B cell (primary cell): ENCODE results near the gene SERBP1. TPM values are rescaled to one million over a fixed set of nuclear protein-coding genes. Genes with fewer than 3 reads are reported as not detected.

Experiments used
- ATAC-seq: fragments of 200-7000 bp; cut with Tn5 transposase; one replicate; pipeline ENCODE4 v1.10.0; 2021; ENCODE audit warnings: low read depth, mild to moderate bottlenecking, moderate number of reproducible peaks, moderate library complexity
- CTCF ChIA-PET: fragments of 350-600 bp; sonication (Branson Sonifier 250); formaldehyde crosslinking; loops from one replicate; lab custom pipeline; 2021; ENCODE audit warnings: antibody characterized with exemption, inconsistent platforms; lab: Charles Lee
- POLR2A ChIA-PET: fragments of 350-600 bp; sonication (Branson Sonifier 250); formaldehyde crosslinking; loops from one replicate; lab custom pipeline; 2021; ENCODE audit warnings: antibody characterized with exemption; lab: Charles Lee
- DNase-seq: peaks from one replicate; pipeline ENCODE4 v3.0.0; 2013
- H2AFZ ChIP-seq: 2 replicates; pipeline ENCODE4 v1.6.1; 2012; ENCODE audit warnings: mild to moderate bottlenecking, low read depth, low read length; ENCODE audit not compliant: insufficient read depth, poor library complexity, severe bottlenecking
- H3K27ac ChIP-seq, 2 donors: 1 replicate in 1 of 2; 2 replicates in 1 of 2; pipeline ENCODE4 v1.5.1; 2012 to 2013; ENCODE audit warnings: low read length in 2 of 2, mild to moderate bottlenecking in 2 of 2, moderate library complexity in 1 of 2
- H3K27me3 ChIP-seq, 4 experiments: fragments of 200-600 bp in 1 of 4; sonication (generic) in 1 of 4; replicated peaks in 1 of 4; 1 replicate in 2 of 4; 2 replicates in 2 of 4; pipeline versions ENCODE4 v1.6.1 to v1.7.0; 2013 to 2016; ENCODE audit warnings: low read length in 3 of 4, mild to moderate bottlenecking in 2 of 4, mixed read lengths in 1 of 4, moderate library complexity in 1 of 4; ENCODE audit not compliant: insufficient read depth in 4 of 4, control insufficient read depth in 3 of 4; ENCODE audit errors: control extremely low read depth in 1 of 4
- H3K36me3 ChIP-seq, 2 experiments: replicated peaks in 1 of 2; 1 replicate in 1 of 2; 2 replicates in 1 of 2; pipeline versions ENCODE4 v1.6.1 to v1.7.1; 2013; ENCODE audit warnings: low read length in 1 of 2; ENCODE audit not compliant: insufficient read depth in 2 of 2, control insufficient read depth in 1 of 2; ENCODE audit errors: control extremely low read depth in 1 of 2, extremely low read depth in 1 of 2
- H3K4me1 ChIP-seq, 2 donors: fragments of 200-600 bp in 1 of 2; sonication (generic) in 1 of 2; 1 replicate in 1 of 2; 2 replicates in 1 of 2; pipeline versions ENCODE4 v1.5.1 to v1.6.1; 2013 to 2017; ENCODE audit warnings: low read length in 2 of 2; ENCODE audit not compliant: control insufficient read depth in 2 of 2, insufficient read depth in 2 of 2
- H3K4me2 ChIP-seq: replicated peaks from 2 replicates; pipeline ENCODE3; 2012; ENCODE audit warnings: mild to moderate bottlenecking, low read depth, low read length; ENCODE audit not compliant: poor library complexity, severe bottlenecking
- H3K4me3 ChIP-seq, 5 experiments: fragments of 200-600 bp in 1 of 5; sonication (generic) in 1 of 5; 1 replicate in 3 of 5; 2 replicates in 2 of 5; pipeline versions ENCODE4 v1.5.1 to v1.7.0; 2011 to 2016; ENCODE audit warnings: low read length in 4 of 5, mild to moderate bottlenecking in 4 of 5, low read depth in 2 of 5, control low read depth in 1 of 5, moderate library complexity in 1 of 5; ENCODE audit not compliant: insufficient read depth in 1 of 5; ENCODE audit errors: control extremely low read depth in 1 of 5, extremely low read depth in 1 of 5
- H3K79me2 ChIP-seq: fragments of 200-600 bp; sonication (generic); one replicate; pipeline ENCODE4 v1.6.0; 2016; ENCODE audit warnings: low read length; ENCODE audit not compliant: control insufficient read depth, insufficient read depth
- H3K9ac ChIP-seq: fragments of 200-600 bp; sonication (generic); 2 replicates; pipeline ENCODE4 v1.6.1; 2017; ENCODE audit warnings: mild to moderate bottlenecking, low read length, moderate library complexity
- H3K9me3 ChIP-seq, 3 donors: one replicate each; pipeline versions ENCODE4 v1.6.1 to v1.7.1; 2013; ENCODE audit warnings: low read length in 2 of 3; ENCODE audit not compliant: control insufficient read depth in 2 of 3, insufficient read depth in 1 of 3; ENCODE audit errors: control extremely low read depth in 1 of 3
- H4K20me1 ChIP-seq: 2 replicates; pipeline ENCODE4 v1.6.0; 2012; ENCODE audit warnings: mild to moderate bottlenecking, low read length; ENCODE audit not compliant: insufficient read depth, control insufficient read depth, poor library complexity, severe bottlenecking
- H3K27ac Mint-ChIP-seq: one replicate; pipeline ENCODE4 v1.8.0; 2021; ENCODE audit warnings: mixed read lengths
- H3K27me3 Mint-ChIP-seq: one replicate; pipeline ENCODE4 v1.8.0; 2021; ENCODE audit warnings: mixed read lengths
- H3K4me1 Mint-ChIP-seq: one replicate; pipeline ENCODE4 v1.8.0; 2021; ENCODE audit warnings: mixed read lengths
- H3K4me3 Mint-ChIP-seq: one replicate; pipeline ENCODE4 v1.8.0; 2021; ENCODE audit warnings: mixed read lengths
- H3K9me3 Mint-ChIP-seq: one replicate; pipeline ENCODE4 v1.8.0; 2022; ENCODE audit warnings: mixed read lengths; ENCODE audit not compliant: insufficient read depth
- CTCF ChIP-seq: fragments of 200-600 bp; IDR thresholded peaks from one replicate; pipeline ENCODE4 v1.8.0; 2022; ENCODE audit warnings: antibody characterized with exemption, mild to moderate bottlenecking
- EZH2 ChIP-seq: IDR thresholded peaks from 2 replicates; pipeline ENCODE4 v1.6.1; 2012; ENCODE audit warnings: borderline replicate concordance, low read depth, mild to moderate bottlenecking, moderate library complexity, low read length; ENCODE audit not compliant: insufficient read depth, poor library complexity, severe bottlenecking
- WGBS: methylation state at CpG from one replicate; pipeline ENCODE4 v1.1.5; 2013; ENCODE audit warnings: missing lambda C conversion rate; ENCODE audit not compliant: insufficient coverage; 5-methylcytosine and 5-hydroxymethylcytosine counted together
- intact Hi-C: fragments of 100-400 bp; cut with micrococcal nuclease; formaldehyde crosslinking; loops from one replicate; pipeline ENCODE4 v1.10.0; 2022
- polyA plus RNA-seq: library from polyadenylated mRNA; depleted of rRNA; stranded (reverse); fragments of >200 nt; gene quantifications from 2 replicates; pipeline ENCODE4 v1.2.3, GENCODE V29; 2012
- total RNA-seq, 2 donors: library from RNA; stranded (reverse); fragments of 120-200 nt in 1 of 2; gene quantifications; 1 replicate in 1 of 2; 2 replicates in 1 of 2; pipeline versions ENCODE4 v1.2.3 to v1.2.4, GENCODE V29; 2013 to 2022

Gene SERBP1
- total and polyA plus RNA-seq, 2 donors (not counting 1 experiment from before 2014, with no cell fraction given), result 21.0 to 142 TPM

GRCh38 chr1:67382292-67382691 is 47.9 kb downstream of the SERBP1 start:
- ATAC-seq (no peak), DNase-seq (no peak)
- H3K4me1 ChIP-seq, result no peaks in the 10 kb centered on the region
- Mint-ChIP-seq H3K9me3 (peaks cover 28% of the 10 kb centered on the region), H3K27ac (no peak overlapping the region), H3K27me3 (no peaks in the 10 kb centered on the region), H3K4me3 (no peak overlapping the region), H3K4me1 (no peaks in the 10 kb centered on the region)
- ChIA-PET POLR2A (no interaction called here), CTCF (interaction anchor here (1.1 kb wide), 1 partner anchor 14 kb away, joined by 3 read pairs; no protein-coding TSS in a partner anchor)
- no peaks in the 10 kb centered on the region for H3K79me2 ChIP-seq
- no peak overlapping the region for H3K9ac ChIP-seq
- no peak overlapping the region for H3K4me2 ChIP-seq
- intact Hi-C loops, result no loop called here
- no peaks in the 10 kb centered on the region for H3K27me3 ChIP-seq
- no CpG with 5 or more reads among the region's 1 CpG for WGBS
- TF ChIP-seq EZH2, result no peak
- no peak for TF ChIP-seq CTCF
- H4K20me1 ChIP-seq, result no peaks in the 10 kb centered on the region
- peaks cover 2 to 22% (median 10%) of the 10 kb centered on the region in 3 donors for H3K9me3 ChIP-seq
- no peak overlapping the region for H2AFZ ChIP-seq
- H3K27ac ChIP-seq, result no peak overlapping the region
- no peak overlapping the region for H3K4me3 ChIP-seq
- H3K36me3 ChIP-seq, result no peaks in the 10 kb centered on the region

- H3K27ac Mint-ChIP-seq, result no peak overlapping the region
- no peak overlapping the region for H3K4me3 Mint-ChIP-seq
Measured at GRCh38 chr1:67381154-67381553, 49.0 kb downstream of the SERBP1 start.

More at GRCh38 chr1:67381154-67381553, 49.0 kb downstream of the SERBP1 start:
- Histone ChIP-seq H3K27ac (no peak overlapping the region), H3K4me2 (no peak overlapping the region), H2AFZ (no peak overlapping the region), H4K20me1 (no peaks in the 10 kb centered on the region), H3K9me3 (peaks cover 2 to 22% (median 10%) of the 10 kb centered on the region in 3 donors), H3K4me1 (no peaks in the 10 kb centered on the region), H3K36me3 (no peaks in the 10 kb centered on the region), H3K4me3 (no peak overlapping the region), H3K79me2 (no peaks in the 10 kb centered on the region), H3K9ac (no peak overlapping the region), H3K27me3 (no peaks in the 10 kb centered on the region)
- ChIA-PET POLR2A (no interaction called here), CTCF (interaction anchor here (1.1 kb wide), 1 partner anchor 13 kb away, joined by 3 read pairs; no protein-coding TSS in a partner anchor)
- DNase-seq (no peak), ATAC-seq (no peak)
- TF ChIP-seq EZH2 (no peak), CTCF (no peak)
- intact Hi-C loops, result no loop called here
- Mint-ChIP-seq H3K27me3 (no peaks in the 10 kb centered on the region), H3K9me3 (peaks cover 28% of the 10 kb centered on the region), H3K4me1 (no peaks in the 10 kb centered on the region)
- 85% methylated on average over 4 of the region's 4 CpGs for WGBS
